Neural progenitor cell (in vitro differentiated cells): ENCODE results near the gene OR10G3.

Experiments used
- EZH2 ChIP-seq: fragments of 200-600 bp; sonication (generic); IDR thresholded peaks from 2 replicates; pipeline ENCODE4 v1.6.1; 2017; ENCODE audit warnings: antibody characterized with exemption, mild to moderate bottlenecking, moderate library complexity
- EZH2phosphoT487 ChIP-seq: fragments of 200-600 bp; sonication (generic); IDR thresholded peaks from 2 replicates; pipeline ENCODE4 v1.6.1; 2017; ENCODE audit warnings: antibody characterized with exemption
- TF ChIP-seq, protein P1 (sequence below): fragments of 200-600 bp; sonication (generic); IDR thresholded peaks from 2 replicates; pipeline ENCODE4 v1.5.1; 2017; ENCODE audit warnings: antibody characterized with exemption, mild to moderate bottlenecking

DNA sequence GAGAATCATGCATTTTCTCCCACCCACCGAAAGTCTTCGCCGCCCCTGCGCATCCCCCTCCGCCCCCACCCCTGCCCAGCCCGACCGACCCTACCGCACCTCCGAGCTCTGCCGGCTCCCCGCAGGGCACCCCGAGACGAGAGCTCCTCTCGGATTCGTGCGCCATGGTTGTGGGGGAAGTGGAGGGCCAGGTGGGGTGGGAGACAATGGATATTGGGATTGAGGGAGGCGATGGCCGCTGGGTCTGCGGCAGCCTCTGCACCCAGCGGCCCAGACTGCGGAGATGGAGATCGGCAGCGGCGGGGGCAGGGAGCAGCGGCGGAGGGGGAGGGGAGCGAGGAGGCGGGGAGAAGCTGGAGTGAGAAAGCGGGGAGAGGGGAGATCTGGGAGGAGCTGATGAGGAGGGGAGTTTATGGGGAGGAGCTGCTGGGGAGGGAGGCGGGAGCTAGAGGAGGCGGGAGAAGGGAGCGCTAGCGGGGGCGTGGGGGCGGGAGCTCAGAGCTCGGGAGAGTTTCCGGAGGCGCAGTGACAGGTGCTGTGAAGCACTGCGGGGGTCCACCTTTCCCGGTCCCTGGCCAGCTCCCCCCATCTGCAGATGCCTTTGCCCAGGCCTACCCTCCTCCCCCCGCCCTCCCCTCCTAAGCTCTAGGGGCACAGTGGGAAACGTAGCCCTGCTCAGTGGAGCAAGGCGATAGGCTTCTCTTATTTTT is 53.8 kb downstream of the OR10G3 start, which contains the start of gene SALL2:
- TF ChIP-seq, protein P1, sequence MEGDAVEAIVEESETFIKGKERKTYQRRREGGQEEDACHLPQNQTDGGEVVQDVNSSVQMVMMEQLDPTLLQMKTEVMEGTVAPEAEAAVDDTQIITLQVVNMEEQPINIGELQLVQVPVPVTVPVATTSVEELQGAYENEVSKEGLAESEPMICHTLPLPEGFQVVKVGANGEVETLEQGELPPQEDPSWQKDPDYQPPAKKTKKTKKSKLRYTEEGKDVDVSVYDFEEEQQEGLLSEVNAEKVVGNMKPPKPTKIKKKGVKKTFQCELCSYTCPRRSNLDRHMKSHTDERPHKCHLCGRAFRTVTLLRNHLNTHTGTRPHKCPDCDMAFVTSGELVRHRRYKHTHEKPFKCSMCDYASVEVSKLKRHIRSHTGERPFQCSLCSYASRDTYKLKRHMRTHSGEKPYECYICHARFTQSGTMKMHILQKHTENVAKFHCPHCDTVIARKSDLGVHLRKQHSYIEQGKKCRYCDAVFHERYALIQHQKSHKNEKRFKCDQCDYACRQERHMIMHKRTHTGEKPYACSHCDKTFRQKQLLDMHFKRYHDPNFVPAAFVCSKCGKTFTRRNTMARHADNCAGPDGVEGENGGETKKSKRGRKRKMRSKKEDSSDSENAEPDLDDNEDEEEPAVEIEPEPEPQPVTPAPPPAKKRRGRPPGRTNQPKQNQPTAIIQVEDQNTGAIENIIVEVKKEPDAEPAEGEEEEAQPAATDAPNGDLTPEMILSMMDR = no peak
- TF ChIP-seq EZH2 (no peak), EZH2phosphoT487 (no peak)
